ENCODE measurements around the gene MGAM2. TPM values are rescaled to one million over a fixed set of nuclear protein-coding genes. Genes with fewer than 3 reads are reported as not detected.

Gene MGAM2
- total and polyA plus RNA-seq, 2 of the 8 experiments (the other 6 are each of a cell fraction or from before 2014, with no cell fraction given), result 0.02 TPM; not detected in 1

DNA sequence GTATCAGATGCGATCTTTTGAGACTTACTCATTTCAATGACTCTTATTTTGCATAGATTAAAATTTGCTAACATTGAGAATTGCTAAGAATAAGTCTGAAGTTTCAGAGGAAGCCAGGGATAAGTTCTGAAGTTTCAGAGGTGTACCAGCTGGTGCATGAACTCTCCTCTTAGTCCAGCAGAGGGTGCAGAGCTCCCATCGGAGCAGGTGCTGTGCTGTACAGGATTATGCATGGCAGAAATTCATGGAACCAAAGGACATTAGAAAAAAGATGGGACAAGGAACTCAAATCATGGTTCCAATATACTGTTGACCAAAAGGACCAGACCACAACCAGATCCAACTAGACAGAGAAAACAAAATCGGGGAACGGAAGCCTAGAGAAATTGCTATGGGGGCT is 41.9 kb downstream of the MGAM2 start (continued):
- TF ChIP-seq, protein P1, sequence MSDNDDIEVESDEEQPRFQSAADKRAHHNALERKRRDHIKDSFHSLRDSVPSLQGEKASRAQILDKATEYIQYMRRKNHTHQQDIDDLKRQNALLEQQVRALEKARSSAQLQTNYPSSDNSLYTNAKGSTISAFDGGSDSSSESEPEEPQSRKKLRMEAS (IDR thresholded peaks at IDR 0.05), result no peak
- TF ChIP-seq CBX8 (IDR thresholded peaks at IDR 0.05; ENCODE audit: borderline replicate concordance, low read depth, low read length), result no peak

Measured in H1 (cell line).